Testis (tissue), 3 donors: ENCODE measurements around the gene STX3. TPM values are rescaled to one million over a fixed set of nuclear protein-coding genes. Genes with fewer than 3 reads are reported as not detected.
"Not testable (repeated sequence)": the region's sequence is repeated elsewhere in the genome, so short reads cannot be mapped to it uniquely, and the experiment has no call there.

Source experiments
- DNase-seq: peaks from one replicate; pipeline ENCODE4 v3.0.0-alpha.2; 2019
- H3K27ac ChIP-seq, 2 donors: fragments of 200-600 bp; sonication (generic); one replicate each; pipeline ENCODE4 v1.5.1; 2019
- H3K27me3 ChIP-seq: fragments of 200-600 bp; sonication (generic); one replicate; pipeline ENCODE4 v1.5.1; 2019
- H3K36me3 ChIP-seq: fragments of 200-600 bp; sonication (generic); one replicate; pipeline ENCODE4 v1.5.1; 2017; ENCODE audit warnings: low read depth; ENCODE audit errors: missing control alignments
- H3K4me1 ChIP-seq: fragments of 200-600 bp; sonication (generic); one replicate; pipeline ENCODE4 v1.5.1; 2019
- H3K4me3 ChIP-seq, 2 donors: fragments of 200-600 bp; sonication (generic); one replicate each; pipeline ENCODE4 v1.5.1; 2017 to 2019
- H3K9me3 ChIP-seq: fragments of 200-600 bp; sonication (generic); one replicate; pipeline ENCODE4 v1.5.1; 2017
- POLR2A ChIP-seq: fragments of 450-650 bp; IDR thresholded peaks from one replicate; pipeline ENCODE4 v1.6.1; 2017; ENCODE audit warnings: antibody characterized with exemption, mild to moderate bottlenecking, moderate library complexity
- WGBS, 2 donors: methylation state at CpG; one replicate each; pipeline ENCODE4 v1.1.5; 2018; 5-methylcytosine and 5-hydroxymethylcytosine counted together
- intact Hi-C: fragments of 100-400 bp; cut with DNase I; formaldehyde crosslinking; loops from one replicate; pipeline ENCODE4 v1.15.1; 2023; ENCODE audit warnings: low total_unique reads
- polyA plus RNA-seq: library from polyadenylated mRNA; stranded (reverse); fragments of 350-450 nt; fragmentation: Illumina TruSeq; extraction: RNeasy Lipid Tissue Mini Kit (QIAGEN cat#74804); gene quantifications from one replicate; pipeline ENCODE4 v1.2.3, GENCODE V29; 2014; ENCODE audit warnings: low read depth, low replicate concordance; ENCODE audit not compliant: insufficient read depth
- total RNA-seq, 2 donors: library from RNA; depleted of rRNA; stranded (reverse); fragments of >200 nt; gene quantifications; one replicate each; pipeline ENCODE4 v1.2.3, GENCODE V29; 2016
- TF ChIP-seq, protein P1 (sequence below), 3 experiments: fragments of 450-650 bp in 2 of 3; fragments of 200-600 bp in 1 of 3; sonication (generic) in 1 of 3; IDR thresholded peaks; one replicate each; pipeline ENCODE4 v1.5.1; 2016 to 2019; ENCODE audit warnings: antibody characterized with exemption in 3 of 3, mild to moderate bottlenecking in 2 of 3, moderate library complexity in 1 of 3

STX3 gene
- total and polyA plus RNA-seq, 3 donors from 2014 or later: 25.3 to 103 (median 94.3) TPM

DNA sequence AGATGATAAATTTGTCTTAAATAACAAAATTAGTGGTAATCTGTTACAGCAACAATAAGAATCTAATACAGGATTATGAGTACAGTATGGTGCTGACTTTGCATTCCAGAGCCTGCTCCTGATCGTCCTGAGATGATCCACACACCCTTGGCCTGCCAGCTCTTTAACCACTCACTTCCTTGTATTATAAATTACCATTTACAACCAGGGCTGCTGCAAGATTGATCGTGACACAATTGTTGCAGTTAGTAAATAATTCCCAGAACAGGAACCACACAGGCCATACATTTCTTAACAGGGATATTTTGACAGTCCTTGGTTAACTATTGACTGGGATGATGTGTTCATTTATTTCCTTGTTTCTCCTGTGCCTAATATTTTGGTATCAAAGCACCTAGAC lies 94.0 kb downstream of the STX3 start:
- Histone ChIP-seq H3K27me3 (no peaks in the 10 kb centered on the region), H3K4me3 (no peak overlapping the region), H3K36me3 (no peaks in the 10 kb centered on the region), H3K9me3 (no peaks in the 10 kb centered on the region), H3K4me1 (no peaks in the 10 kb centered on the region), H3K27ac (no peak overlapping the region)
- 44 to 63% methylated on average over 2 of the region's 2 CpGs for WGBS, 2 donors
- no peak for TF ChIP-seq POLR2A
- TF ChIP-seq, protein P1, sequence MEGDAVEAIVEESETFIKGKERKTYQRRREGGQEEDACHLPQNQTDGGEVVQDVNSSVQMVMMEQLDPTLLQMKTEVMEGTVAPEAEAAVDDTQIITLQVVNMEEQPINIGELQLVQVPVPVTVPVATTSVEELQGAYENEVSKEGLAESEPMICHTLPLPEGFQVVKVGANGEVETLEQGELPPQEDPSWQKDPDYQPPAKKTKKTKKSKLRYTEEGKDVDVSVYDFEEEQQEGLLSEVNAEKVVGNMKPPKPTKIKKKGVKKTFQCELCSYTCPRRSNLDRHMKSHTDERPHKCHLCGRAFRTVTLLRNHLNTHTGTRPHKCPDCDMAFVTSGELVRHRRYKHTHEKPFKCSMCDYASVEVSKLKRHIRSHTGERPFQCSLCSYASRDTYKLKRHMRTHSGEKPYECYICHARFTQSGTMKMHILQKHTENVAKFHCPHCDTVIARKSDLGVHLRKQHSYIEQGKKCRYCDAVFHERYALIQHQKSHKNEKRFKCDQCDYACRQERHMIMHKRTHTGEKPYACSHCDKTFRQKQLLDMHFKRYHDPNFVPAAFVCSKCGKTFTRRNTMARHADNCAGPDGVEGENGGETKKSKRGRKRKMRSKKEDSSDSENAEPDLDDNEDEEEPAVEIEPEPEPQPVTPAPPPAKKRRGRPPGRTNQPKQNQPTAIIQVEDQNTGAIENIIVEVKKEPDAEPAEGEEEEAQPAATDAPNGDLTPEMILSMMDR (IDR thresholded peaks at IDR 0.05): no peak
- intact Hi-C loops: no loop called here
- DNase-seq: no peak

DNA sequence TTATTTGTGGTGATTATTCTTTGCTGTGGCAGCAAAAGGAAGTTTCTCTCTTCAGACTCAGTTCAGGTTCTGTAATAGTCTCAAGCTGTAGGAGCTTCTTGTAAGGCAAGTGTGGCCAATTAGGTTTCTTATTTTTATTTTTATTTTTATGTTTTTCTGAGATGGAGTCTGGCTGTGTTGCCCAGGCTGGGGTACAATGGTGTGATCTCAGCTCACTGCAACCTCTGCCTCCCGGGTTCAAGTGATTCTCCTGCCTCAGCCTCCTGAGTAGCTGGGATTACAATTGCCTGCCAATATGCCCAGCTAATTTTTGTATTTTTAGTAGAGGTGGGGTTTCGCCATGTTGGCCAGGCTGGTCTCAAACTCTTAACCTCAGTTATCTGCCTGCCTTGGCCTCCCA lies 94.4 kb downstream of the STX3 start:
- H3K4me1 ChIP-seq, intact Hi-C loops, H3K36me3 ChIP-seq, H3K9me3 ChIP-seq, H3K4me3 ChIP-seq, DNase-seq, H3K27me3 ChIP-seq, H3K27ac ChIP-seq: not testable (repeated sequence)
- WGBS, 2 donors: 90% methylated on average over 2 of the region's 2 CpGs

DNA sequence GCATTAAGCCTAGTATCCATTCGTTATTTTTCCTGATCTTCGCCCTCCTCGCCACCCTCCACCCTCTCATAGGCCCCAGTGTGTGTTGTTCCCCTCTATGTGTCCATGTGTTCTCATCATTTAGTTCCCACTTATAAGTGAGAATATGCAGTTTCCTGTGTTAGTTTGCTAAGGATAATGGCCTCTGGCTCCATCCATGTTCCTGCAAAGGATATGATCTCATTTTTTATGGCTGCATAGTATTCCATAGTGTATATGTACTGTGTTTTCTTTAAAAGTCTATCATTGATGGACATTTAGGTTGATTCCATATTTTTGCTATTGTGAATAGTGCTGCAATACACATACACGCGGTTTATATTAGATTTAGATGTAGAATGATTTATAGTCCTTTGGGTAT lies 96.2 kb downstream of the STX3 start:
- H3K4me1 ChIP-seq, H3K27ac ChIP-seq, DNase-seq, H3K27me3 ChIP-seq, H3K9me3 ChIP-seq, intact Hi-C loops, H3K36me3 ChIP-seq, H3K4me3 ChIP-seq: not testable (repeated sequence)
- WGBS, 2 donors: 88 to 91% methylated on average over 5 of the region's 5 CpGs

DNA sequence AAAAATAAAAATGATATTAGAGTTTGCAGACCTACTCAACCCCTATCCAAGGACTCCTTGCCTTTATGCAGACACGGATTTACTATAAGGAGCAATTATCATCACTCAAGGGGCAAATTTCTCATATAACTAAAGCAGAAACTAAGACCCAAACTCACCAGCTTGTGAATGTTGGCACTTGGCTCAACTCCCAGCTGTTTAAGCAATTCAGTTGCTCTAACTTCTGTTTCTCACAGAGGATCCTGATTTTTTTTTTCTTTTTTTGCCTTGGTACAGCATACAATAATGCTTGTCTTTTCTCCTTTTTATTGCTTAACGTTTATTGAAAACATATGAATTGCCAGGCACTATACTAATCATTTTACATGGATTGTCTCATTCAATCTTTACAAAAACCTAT lies 99.7 kb downstream of the STX3 start:
- Histone ChIP-seq H3K9me3 (no peaks in the 10 kb centered on the region), H3K27me3 (no peaks in the 10 kb centered on the region), H3K4me3 (no peak overlapping the region), H3K36me3 (no peaks in the 10 kb centered on the region), H3K27ac (no peak overlapping the region), H3K4me1 (no peaks in the 10 kb centered on the region)
- intact Hi-C loops: no loop called here
- no peak for DNase-seq
- TF ChIP-seq POLR2A: no peak
- TF ChIP-seq, protein P1 (IDR thresholded peaks at IDR 0.05): no peak
- WGBS, 2 donors: 68 to 76% methylated on average over 2 of the region's 2 CpGs

Other genes starting within 250 kb of the STX3 start
- not detected for gene OR4D9, start 243.8 kb upstream of the STX3 start, total RNA-seq
- not detected for gene OR4D9, start 243.8 kb upstream of the STX3 start, polyA plus RNA-seq
- gene OSBP, start 139.6 kb upstream of the STX3 start, total RNA-seq: 10 to 100 TPM; 49.2 to 63.1 TPM
- 45.0 TPM for gene OSBP, start 139.6 kb upstream of the STX3 start, polyA plus RNA-seq
- 10 to 100 TPM; 22.5 to 24.0 TPM for gene PATL1, start 86.3 kb upstream of the STX3 start, total RNA-seq
- 25.4 TPM for gene PATL1, start 86.3 kb upstream of the STX3 start, polyA plus RNA-seq
- under 1 TPM in 1 of 2 donors, not detected in 1; 0.39 TPM for gene OR10V1, start 41.5 kb upstream of the STX3 start, total RNA-seq
- not detected for gene OR10V1, start 41.5 kb upstream of the STX3 start, polyA plus RNA-seq
- gene MRPL16, start 55.4 kb downstream of the STX3 start, total RNA-seq: 100 to 1,000 TPM in 1 of 2 donors, 10 to 100 TPM in 1; 87.9 to 103 TPM
- gene MRPL16, start 55.4 kb downstream of the STX3 start, polyA plus RNA-seq: 65.8 TPM
- under 1 TPM in 1 of 2 donors, not detected in 1; 0.37 TPM for gene CBLIF, start 90.1 kb downstream of the STX3 start, total RNA-seq
- 0.54 TPM for gene CBLIF, start 90.1 kb downstream of the STX3 start, polyA plus RNA-seq
- 1 to 10 TPM; 1.6 to 4.3 TPM for gene TCN1, start 111.1 kb downstream of the STX3 start, total RNA-seq
- 1.1 TPM for gene TCN1, start 111.1 kb downstream of the STX3 start, polyA plus RNA-seq
- not detected for gene OOSP3, start 123.4 kb downstream of the STX3 start, total RNA-seq
- 0.83 TPM for gene OOSP3, start 123.4 kb downstream of the STX3 start, polyA plus RNA-seq
- gene OOSP1, start 183.1 kb downstream of the STX3 start, total RNA-seq: under 1 TPM in 1 of 2 donors, not detected in 1; 0.37 TPM
- gene OOSP1, start 183.1 kb downstream of the STX3 start, polyA plus RNA-seq: not detected
- gene OOSP4A, start 208.7 kb downstream of the STX3 start, total RNA-seq: not detected
- gene OOSP4A, start 208.7 kb downstream of the STX3 start, polyA plus RNA-seq: not detected